OCI-LY3 (cell line): ENCODE results near the gene CYSRT1.

Experiments
- H2AFZ ChIP-seq: fragments of 200-600, 300-600 bp; shearing (Covaris generic); 2 replicates; pipeline ENCODE4 v1.6.0; 2014; ENCODE audit warnings: antibody characterized with exemption, low read depth, low read length
- H3K27ac ChIP-seq: fragments of 200-600, 300-600 bp; sonication (generic); 2 replicates; pipeline ENCODE4 v1.5.1; 2014; ENCODE audit warnings: mild to moderate bottlenecking, low read length, moderate library complexity, mixed read lengths
- H3K27me3 ChIP-seq: fragments of 200-600, 300-600 bp; sonication (generic); 2 replicates; pipeline ENCODE4 v1.6.1; 2014; ENCODE audit warnings: low read depth, low read length, mixed read lengths
- H3K36me3 ChIP-seq: fragments of 200-600, 300-600 bp; sonication (generic); replicated peaks from 2 replicates; pipeline ENCODE3; 2014; ENCODE audit warnings: low read depth, low read length, mixed read lengths
- H3K4me1 ChIP-seq: fragments of 300-600, 200-600 bp; sonication (generic); 2 replicates; pipeline ENCODE4 v1.6.1; 2014; ENCODE audit warnings: low read length, mixed read lengths
- H3K4me2 ChIP-seq: fragments of 200-600, 300-600 bp; sonication (generic); 2 replicates; pipeline ENCODE4 v1.6.1; 2014; ENCODE audit warnings: low read length, mixed read lengths
- H3K4me3 ChIP-seq: fragments of 300-600, 200-600 bp; sonication (generic); 2 replicates; pipeline ENCODE4 v1.5.1; 2014; ENCODE audit warnings: antibody characterized with exemption, mild to moderate bottlenecking, low read length, moderate library complexity
- H3K79me2 ChIP-seq: fragments of 300-600, 200-600 bp; shearing (Covaris generic); 2 replicates; pipeline ENCODE4 v1.6.1; 2014; ENCODE audit warnings: mild to moderate bottlenecking, low read length, mixed read lengths
- H3K9ac ChIP-seq: fragments of 300-600, 200-600 bp; shearing (Covaris generic); 2 replicates; pipeline ENCODE4 v1.6.0; 2014; ENCODE audit warnings: mild to moderate bottlenecking, low read length, moderate library complexity
- H3K9me3 ChIP-seq: fragments of 200-600, 300-600 bp; shearing (Covaris generic); 2 replicates; pipeline ENCODE4 v1.6.1; 2014; ENCODE audit warnings: low read length, mixed read lengths; ENCODE audit not compliant: insufficient read depth
- H4K20me1 ChIP-seq: fragments of 200-600, 300-600 bp; sonication (generic); 2 replicates; pipeline ENCODE4 v1.6.1; 2016; ENCODE audit warnings: low read length, mixed read lengths; ENCODE audit not compliant: insufficient read depth
- CTCF ChIP-seq: fragments of 200-600, 300-600 bp; sonication (generic); IDR thresholded peaks from 2 replicates; pipeline ENCODE4 v1.5.1; 2014; ENCODE audit warnings: antibody characterized with exemption, low read length, low read depth
- EZH2phosphoT487 ChIP-seq: fragments of 200-600 bp; shearing (Covaris generic); IDR thresholded peaks from 2 replicates; pipeline ENCODE4 v1.6.1; 2018; ENCODE audit warnings: antibody characterized with exemption, mixed run types, low read depth

CYSRT1 gene

DNA sequence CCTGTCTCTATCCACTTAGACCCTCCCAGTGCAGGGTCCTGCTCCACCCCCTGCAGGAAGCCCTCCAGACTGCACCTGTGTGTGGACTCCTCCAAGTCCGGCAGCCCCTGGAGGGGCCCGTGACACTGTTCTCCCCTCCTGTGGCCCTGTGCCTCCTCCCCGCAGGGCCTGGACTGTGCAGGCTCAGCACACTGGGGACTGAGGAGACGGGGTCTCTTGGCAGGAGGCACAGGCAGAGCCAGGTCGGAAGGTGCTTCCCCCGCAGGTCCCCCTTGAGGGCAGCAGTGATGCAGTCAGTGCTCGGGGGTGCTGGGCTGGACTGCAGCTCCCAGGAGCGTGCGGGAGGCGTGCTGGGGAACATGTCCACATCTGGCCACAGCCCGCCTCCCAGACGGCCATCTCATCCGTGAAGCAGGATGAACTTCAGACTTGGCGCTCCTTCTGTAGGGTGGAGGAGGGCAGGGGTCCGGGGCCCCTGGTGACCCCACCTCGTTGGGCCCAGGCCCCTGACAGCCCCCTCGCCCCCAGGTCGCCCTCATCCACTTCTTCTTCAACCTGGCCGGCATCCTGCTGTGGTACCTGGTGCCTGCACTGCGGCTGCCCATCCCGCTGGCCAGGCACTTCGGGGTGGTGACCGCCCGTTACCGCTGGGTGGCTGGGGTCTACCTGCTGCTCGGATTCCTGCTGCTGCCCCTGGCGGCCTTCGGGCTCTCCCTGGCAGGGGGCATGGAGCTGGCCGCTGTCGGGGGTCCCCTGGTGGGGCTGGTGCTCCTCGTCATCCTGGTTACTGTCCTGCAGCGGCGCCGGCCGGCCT, 10.7 kb downstream of the CYSRT1 start:
- Histone ChIP-seq H3K4me2 (peak overlapping the region; percentile 96), H3K4me3 (peak overlapping the region; percentile 82), H3K9me3 (no peaks in the 10 kb centered on the region), H3K79me2 (peaks cover 27% of the 10 kb centered on the region), H3K27ac (peak overlapping the region; percentile 34), H3K4me1 (peaks cover 42% of the 10 kb centered on the region), H3K9ac (peak overlapping the region; percentile 63), H2AFZ (no peak overlapping the region), H3K36me3 (no peaks in the 10 kb centered on the region), H4K20me1 (no peaks in the 10 kb centered on the region), H3K27me3 (0 out of 2 replicates have a peak, but pooled peaks cover 2% of the 10 kb centered on the region)
- peak; percentile 18 for TF ChIP-seq CTCF
- no peak for TF ChIP-seq EZH2phosphoT487

- Histone ChIP-seq H3K9ac (peak overlapping the region; percentile 63), H3K27ac (peak overlapping the region; percentile 34), H3K27me3 (0 out of 2 replicates have a peak, but pooled peaks cover 2% of the 10 kb centered on the region), H3K36me3 (no peaks in the 10 kb centered on the region), H3K4me2 (peak overlapping the region; percentile 96), H3K9me3 (no peaks in the 10 kb centered on the region), H3K79me2 (peaks cover 30% of the 10 kb centered on the region), H3K4me3 (peak overlapping the region; percentile 82), H4K20me1 (no peaks in the 10 kb centered on the region), H2AFZ (no peak overlapping the region), H3K4me1 (peaks cover 42% of the 10 kb centered on the region)
- peak; percentile 93 for TF ChIP-seq CTCF
- TF ChIP-seq EZH2phosphoT487 = no peak
Measured at GRCh38 chr9:137236238-137236935, 11.4 kb downstream of the CYSRT1 start.

GRCh38 chr9:137236936-137237421, 12.0 kb downstream of the CYSRT1 start:
- Histone ChIP-seq H3K36me3 (peaks cover 4% of the 10 kb centered on the region), H3K4me3 (peak overlapping the region; percentile 82), H3K4me1 (peaks cover 42% of the 10 kb centered on the region), H3K27me3 (0 out of 2 replicates have a peak, but pooled peaks cover 2% of the 10 kb centered on the region), H3K9me3 (no peaks in the 10 kb centered on the region), H4K20me1 (peaks cover 5% of the 10 kb centered on the region), H3K79me2 (peaks cover 35% of the 10 kb centered on the region), H2AFZ (no peak overlapping the region), H3K9ac (peak overlapping the region; percentile 62), H3K27ac (peak overlapping the region; percentile 21), H3K4me2 (peak overlapping the region; percentile 96)
- TF ChIP-seq EZH2phosphoT487 (no peak), CTCF (no peak)
